ENCODE data around the gene INPP5F.

INPP5F gene

GRCh38 chr10:119737823-119738222, 12.0 kb downstream of the INPP5F start:
- Histone ChIP-seq H2AFZ (ENCODE audit: low read length) (no peak overlapping the region), H3F3A (ENCODE audit: insufficient read depth, low read length) (no peaks in the 10 kb centered on the region), H3K36me3 (ENCODE audit: insufficient read depth, low read length) (no peaks in the 10 kb centered on the region), H3K27ac (ENCODE audit: low read depth, low read length, poor library complexity, severe bottlenecking) (no peak overlapping the region), H3K27me3 (ENCODE audit: insufficient read depth, low read length) (no peaks in the 10 kb centered on the region), H3K9me3 (ENCODE audit: low read length) (no peaks in the 10 kb centered on the region), H3K9ac (ENCODE audit: low read length) (no peak overlapping the region), H3K9me2 (ENCODE audit: low read depth, low read length) (no peaks in the 10 kb centered on the region), H3K4me2 (ENCODE audit: low read length) (no peak overlapping the region), H4K20me1 (ENCODE audit: insufficient read depth, low read length) (no peaks in the 10 kb centered on the region), H3K4me1 (ENCODE audit: insufficient read depth, low read length, severe bottlenecking) (no peaks in the 10 kb centered on the region), H3K4me3 (ENCODE audit: low read depth, low read length, poor library complexity, severe bottlenecking) (no peak overlapping the region), H3K79me2 (ENCODE audit: insufficient read depth, low read length) (no peaks in the 10 kb centered on the region)
- TF ChIP-seq CTCF (IDR thresholded peaks at IDR 0.05; ENCODE audit: low read length) (no peak), EZH2 (IDR thresholded peaks at IDR 0.05; ENCODE audit: borderline replicate concordance, low read length) (no peak)

- Histone ChIP-seq H3K9me3 (ENCODE audit: low read length) (no peaks in the 10 kb centered on the region), H3K36me3 (ENCODE audit: insufficient read depth, low read length) (no peaks in the 10 kb centered on the region), H4K20me1 (ENCODE audit: insufficient read depth, low read length) (no peaks in the 10 kb centered on the region), H3K4me2 (ENCODE audit: low read length) (no peak overlapping the region), H3F3A (ENCODE audit: insufficient read depth, low read length) (no peaks in the 10 kb centered on the region), H3K4me3 (ENCODE audit: low read depth, low read length, poor library complexity, severe bottlenecking) (no peak overlapping the region), H2AFZ (ENCODE audit: low read length) (no peak overlapping the region), H3K9ac (ENCODE audit: low read length) (no peak overlapping the region), H3K4me1 (ENCODE audit: insufficient read depth, low read length, severe bottlenecking) (no peaks in the 10 kb centered on the region), H3K27ac (ENCODE audit: low read depth, low read length, poor library complexity, severe bottlenecking) (no peak overlapping the region), H3K79me2 (ENCODE audit: insufficient read depth, low read length) (no peaks in the 10 kb centered on the region), H3K27me3 (ENCODE audit: insufficient read depth, low read length) (no peaks in the 10 kb centered on the region), H3K9me2 (ENCODE audit: low read depth, low read length) (no peaks in the 10 kb centered on the region)
- TF ChIP-seq EZH2 (IDR thresholded peaks at IDR 0.05; ENCODE audit: borderline replicate concordance, low read length) = no peak
- TF ChIP-seq CTCF (IDR thresholded peaks at IDR 0.05; ENCODE audit: low read length) = no peak
Measured at GRCh38 chr10:119738962-119739361, 13.1 kb downstream of the INPP5F start.

- H3K9me2 ChIP-seq (ENCODE audit: low read depth, low read length) = no peaks in the 10 kb centered on the region
- no peaks in the 10 kb centered on the region for H4K20me1 ChIP-seq (ENCODE audit: insufficient read depth, low read length)
- H3K36me3 ChIP-seq (ENCODE audit: insufficient read depth, low read length) = no peaks in the 10 kb centered on the region
- TF ChIP-seq CTCF (IDR thresholded peaks at IDR 0.05; ENCODE audit: low read length) (no peak), EZH2 (IDR thresholded peaks at IDR 0.05; ENCODE audit: borderline replicate concordance, low read length) (no peak)
- no peaks in the 10 kb centered on the region for H3K9me3 ChIP-seq (ENCODE audit: low read length)
- H3K27me3 ChIP-seq (ENCODE audit: insufficient read depth, low read length) = no peaks in the 10 kb centered on the region
- no peak overlapping the region for H3K27ac ChIP-seq (ENCODE audit: low read depth, low read length, poor library complexity, severe bottlenecking)
- no peak overlapping the region for H3K4me2 ChIP-seq (ENCODE audit: low read length)
- no peak overlapping the region for H2AFZ ChIP-seq (ENCODE audit: low read length)
- H3F3A ChIP-seq (ENCODE audit: insufficient read depth, low read length) = no peaks in the 10 kb centered on the region
- H3K4me3 ChIP-seq (ENCODE audit: low read depth, low read length, poor library complexity, severe bottlenecking) = no peak overlapping the region
- no peak overlapping the region for H3K9ac ChIP-seq (ENCODE audit: low read length)
- no peaks in the 10 kb centered on the region for H3K79me2 ChIP-seq (ENCODE audit: insufficient read depth, low read length)
- H3K4me1 ChIP-seq (ENCODE audit: insufficient read depth, low read length, severe bottlenecking) = no peaks in the 10 kb centered on the region
Measured at GRCh38 chr10:119740096-119740495, 14.2 kb downstream of the INPP5F start.
